Measurements from ENCODE around the gene TECRL.

The TECRL gene

GRCh38 chr4:64330143-64330542, 79.1 kb downstream of the TECRL start:
- DNase-seq (ENCODE audit: extremely low read depth in 1 of 2, low read depth in 1 of 2): no peak

GRCh38 chr4:64327237-64327636, 82.0 kb downstream of the TECRL start:
- DNase-seq (ENCODE audit: extremely low read depth in 1 of 2, low read depth in 1 of 2): no peak

- DNase-seq (ENCODE audit: extremely low read depth in 1 of 2, low read depth in 1 of 2): no peak
Observed at GRCh38 chr4:64326507-64326906, 82.7 kb downstream of the TECRL start.

- DNase-seq (ENCODE audit: extremely low read depth in 1 of 2, low read depth in 1 of 2): no peak
Observed at GRCh38 chr4:64306255-64306565, 103.0 kb downstream of the TECRL start.

GRCh38 chr4:64305565-64306254, 103.5 kb downstream of the TECRL start:
- no peak for DNase-seq (ENCODE audit: extremely low read depth in 1 of 2, low read depth in 1 of 2)

GRCh38 chr4:64272432-64272831, 136.8 kb downstream of the TECRL start:
- DNase-seq (ENCODE audit: extremely low read depth in 1 of 2, low read depth in 1 of 2): no peak

GRCh38 chr4:64271601-64272081, 137.6 kb downstream of the TECRL start:
- no peak for DNase-seq (ENCODE audit: extremely low read depth in 1 of 2, low read depth in 1 of 2)

GRCh38 chr4:64266669-64267068, 142.6 kb downstream of the TECRL start:
- no peak for DNase-seq (ENCODE audit: extremely low read depth in 1 of 2, low read depth in 1 of 2)

GRCh38 chr4:64266263-64266662, 143.0 kb downstream of the TECRL start:
- no peak for DNase-seq (ENCODE audit: extremely low read depth in 1 of 2, low read depth in 1 of 2)

GRCh38 chr4:64251781-64252180, 157.5 kb downstream of the TECRL start:
- no peak for DNase-seq (ENCODE audit: extremely low read depth in 1 of 2, low read depth in 1 of 2)

- no peak for DNase-seq (ENCODE audit: extremely low read depth in 1 of 2, low read depth in 1 of 2)
Observed at GRCh38 chr4:64250488-64250887, 158.8 kb downstream of the TECRL start.

GRCh38 chr4:64250061-64250460, 159.2 kb downstream of the TECRL start:
- no peak for DNase-seq (ENCODE audit: extremely low read depth in 1 of 2, low read depth in 1 of 2)

- no peak for DNase-seq (ENCODE audit: extremely low read depth in 1 of 2, low read depth in 1 of 2)
Observed at GRCh38 chr4:64248186-64248585, 161.1 kb downstream of the TECRL start.

GRCh38 chr4:64230709-64231310, 178.4 kb downstream of the TECRL start:
- no peak for DNase-seq (ENCODE audit: extremely low read depth in 1 of 2, low read depth in 1 of 2)

Data from activated CD8-positive, alpha-beta memory T cell treated with anti-CD3 and anti-CD28 coated beads for 1 hour (primary cell).